IMR-90 (cell line): ENCODE results near the gene RND1. TPM values are rescaled to one million over a fixed set of nuclear protein-coding genes. Genes with fewer than 3 reads are reported as not detected.

Source experiments
- ATAC-seq: fragments of 200-7000 bp; cut with Tn5 transposase; 2 replicates; pipeline ENCODE4 v1.9.1; 2020; ENCODE audit warnings: low read depth, mild to moderate bottlenecking, moderate library complexity
- BruUV-seq: library from RNA; stranded (reverse); fragments of 400-500 nt; replicated peaks from 2 replicates; lab custom pipeline; 2021; lab: Mats Ljungman, UMichigan
- CTCF ChIA-PET: fragments of 300-600 bp; formaldehyde crosslinking; extraction: SDS; loops from one replicate; lab custom pipeline; 2021; ENCODE audit warnings: antibody characterized with exemption; lab: Yijun Ruan, JAX
- POLR2A ChIA-PET: fragments of 300-600 bp; sonication (Branson Sonifier 250); formaldehyde crosslinking; loops from one replicate; lab custom pipeline; 2022; ENCODE audit warnings: antibody characterized with exemption; ENCODE audit not compliant: unreplicated experiment; lab: Charles Lee
- DNase-seq: peaks from one replicate; pipeline ENCODE4 v3.0.0; 2013
- H2AFZ ChIP-seq: replicated peaks from 2 replicates; pipeline ENCODE3; 2013; ENCODE audit warnings: low read length, mild to moderate bottlenecking; ENCODE audit not compliant: poor library complexity
- H2AK5ac ChIP-seq: 2 replicates; pipeline ENCODE4 v1.6.1; 2013; ENCODE audit warnings: low read depth, low read length, inconsistent platforms
- H2AK9ac ChIP-seq: replicated peaks from 2 replicates; pipeline ENCODE3; 2013; ENCODE audit warnings: mild to moderate bottlenecking, low read depth, low read length, moderate library complexity; ENCODE audit not compliant: poor library complexity
- H2BK120ac ChIP-seq: 2 replicates; pipeline ENCODE4 v1.6.1; 2013; ENCODE audit warnings: low read depth, low read length, inconsistent platforms
- H2BK15ac ChIP-seq: 3 replicates; pipeline ENCODE4 v1.6.1; 2013; ENCODE audit warnings: low read depth, low read length, inconsistent platforms
- H2BK20ac ChIP-seq: 2 replicates; pipeline ENCODE4 v1.6.1; 2013; ENCODE audit warnings: low read depth, mild to moderate bottlenecking, inconsistent platforms, low read length, moderate library complexity
- H2BK5ac ChIP-seq: 2 replicates; pipeline ENCODE4 v1.6.1; 2013; ENCODE audit warnings: mild to moderate bottlenecking, low read depth, low read length, inconsistent platforms; ENCODE audit not compliant: poor library complexity, severe bottlenecking
- H3K14ac ChIP-seq: replicated peaks from 2 replicates; pipeline ENCODE4 v1.6.1; 2013; ENCODE audit warnings: low read depth, low read length, inconsistent platforms
- H3K18ac ChIP-seq: 2 replicates; pipeline ENCODE4 v1.6.1; 2013; ENCODE audit warnings: low read depth, low read length, control low read depth
- H3K23ac ChIP-seq: 2 replicates; pipeline ENCODE4 v1.6.1; 2013; ENCODE audit warnings: low read depth, low read length, inconsistent platforms
- H3K27ac ChIP-seq: 2 replicates; pipeline ENCODE4 v1.5.1; 2013; ENCODE audit warnings: mild to moderate bottlenecking, control low read depth, low read length; ENCODE audit not compliant: insufficient read depth
- H3K27me3 ChIP-seq: 2 replicates; pipeline ENCODE4 v1.6.1; 2013; ENCODE audit warnings: low read length; ENCODE audit not compliant: control insufficient read depth, insufficient read depth
- H3K36me3 ChIP-seq: 2 replicates; pipeline ENCODE4 v1.6.1; 2013; ENCODE audit warnings: low read length, mixed read lengths; ENCODE audit not compliant: control insufficient read depth, insufficient read depth
- H3K4ac ChIP-seq: 2 replicates; pipeline ENCODE4 v1.6.1; 2013; ENCODE audit warnings: low read depth, low read length, inconsistent platforms
- H3K4me1 ChIP-seq: 2 replicates; pipeline ENCODE4 v1.6.1; 2013; ENCODE audit warnings: low read length, mixed read lengths; ENCODE audit not compliant: control insufficient read depth, insufficient read depth
- H3K4me2 ChIP-seq: 2 replicates; pipeline ENCODE4 v1.6.1; 2013; ENCODE audit warnings: low read depth, mild to moderate bottlenecking, control low read depth, low read length, moderate library complexity
- H3K4me3 ChIP-seq: 2 replicates; pipeline ENCODE4 v1.5.1; 2013; ENCODE audit warnings: low read depth, mild to moderate bottlenecking, control low read depth, low read length, moderate library complexity; ENCODE audit not compliant: insufficient read depth
- H3K56ac ChIP-seq: 2 replicates; pipeline ENCODE4 v1.6.1; 2013; ENCODE audit warnings: low read length, inconsistent platforms; ENCODE audit not compliant: insufficient read depth; ENCODE audit errors: extremely low read depth
- H3K79me1 ChIP-seq, 2 experiments: 2 replicates each; pipeline ENCODE4 v1.6.1; 2013; ENCODE audit warnings: low read length in 2 of 2, inconsistent platforms in 1 of 2, low read depth in 1 of 2
- H3K9ac ChIP-seq: 2 replicates; pipeline ENCODE4 v1.6.1; 2013; ENCODE audit warnings: low read depth, low read length, control low read depth
- H3K9me1 ChIP-seq: 2 replicates; pipeline ENCODE4 v1.6.1; 2013; ENCODE audit warnings: low read length, inconsistent platforms; ENCODE audit not compliant: insufficient read depth
- H3K9me3 ChIP-seq: 2 replicates; pipeline ENCODE4 v1.6.1; 2013; ENCODE audit warnings: low read length; ENCODE audit not compliant: control insufficient read depth, insufficient read depth
- H4K20me1 ChIP-seq: 2 replicates; pipeline ENCODE4 v1.6.1; 2013; ENCODE audit warnings: low read length, inconsistent platforms; ENCODE audit not compliant: insufficient read depth
- H4K5ac ChIP-seq: 2 replicates; pipeline ENCODE4 v1.6.1; 2013; ENCODE audit warnings: mild to moderate bottlenecking, low read depth, low read length, control low read depth
- H4K8ac ChIP-seq, 2 experiments: 2 replicates each; pipeline ENCODE4 v1.6.1; 2013; ENCODE audit warnings: low read depth in 2 of 2, low read length in 2 of 2, control low read depth in 1 of 2, inconsistent platforms in 1 of 2
- H4K91ac ChIP-seq: 2 replicates; pipeline ENCODE4 v1.6.1; 2013; ENCODE audit warnings: low read depth, low read length, inconsistent platforms; ENCODE audit not compliant: insufficient read depth
- CHD1 ChIP-seq: IDR thresholded peaks from 2 replicates; pipeline ENCODE4 v1.6.1; 2012; ENCODE audit warnings: low read depth, low read length, improper control_type of control experiment
- MAFK ChIP-seq: IDR thresholded peaks from 2 replicates; pipeline ENCODE4 v1.6.1; 2012; ENCODE audit warnings: low read depth, low read length, improper control_type of control experiment
- MXI1 ChIP-seq: IDR thresholded peaks from 2 replicates; pipeline ENCODE4 v1.6.1; 2012; ENCODE audit warnings: low read depth, mild to moderate bottlenecking, low read length, moderate library complexity, borderline replicate concordance
- RFX5 ChIP-seq: IDR thresholded peaks from 2 replicates; pipeline ENCODE4 v1.8.0; 2012; ENCODE audit warnings: low read depth, mild to moderate bottlenecking, low read length, moderate library complexity
- WGBS, 2 experiments: methylation state at CpG; one replicate each; pipeline versions ENCODE4 v1.1.5 to v1.1.7; 2013; ENCODE audit warnings: missing lambda C conversion rate in 2 of 2; ENCODE audit not compliant: insufficient read length in 1 of 2; ENCODE audit errors: extremely low coverage in 2 of 2; 5-methylcytosine and 5-hydroxymethylcytosine counted together
- dilution Hi-C: fragments of 300-500 bp; cut with HindIII; formaldehyde crosslinking; loops from one replicate; pipeline ENCODE4 v1.14.3; 2018; ENCODE audit warnings: low sequenced_read_pairs; ENCODE audit not compliant: unreplicated experiment
- in situ Hi-C: fragments of 300-500 bp; cut with MboI; formaldehyde crosslinking; loops from 3 replicates; pipeline ENCODE4 v1.14.3; 2019; ENCODE audit warnings: low sequenced_read_pairs, inconsistent platforms, mixed read lengths
- intact Hi-C: fragments of 100-400 bp; cut with micrococcal nuclease; formaldehyde crosslinking; loops from 2 replicates; pipeline ENCODE4 v1.10.0; 2022
- polyA plus RNA-seq, 3 experiments: library from polyadenylated mRNA; depleted of rRNA; stranded (reverse); fragments of >200 nt; gene quantifications; 2 replicates each; pipeline ENCODE4 v1.2.3, GENCODE V29; 2012; ENCODE audit warnings: low replicate concordance in 1 of 3
- total RNA-seq: library from RNA; depleted of rRNA; stranded (reverse); fragments of >200 nt; gene quantifications from 2 replicates; pipeline ENCODE4 v1.2.3, GENCODE V29; 2012
- TF ChIP-seq, protein P1 (sequence below): fragments of 150-350 bp; IDR thresholded peaks from 2 replicates; pipeline ENCODE4 v1.6.1; 2016; ENCODE audit warnings: low read depth, mild to moderate bottlenecking, low read length, moderate library complexity, borderline replicate concordance

RND1 gene
- total and polyA plus RNA-seq, 2 of the 4 experiments (the other 2 are of a cell fraction): under 0.01 to 0.21 TPM

DNA sequence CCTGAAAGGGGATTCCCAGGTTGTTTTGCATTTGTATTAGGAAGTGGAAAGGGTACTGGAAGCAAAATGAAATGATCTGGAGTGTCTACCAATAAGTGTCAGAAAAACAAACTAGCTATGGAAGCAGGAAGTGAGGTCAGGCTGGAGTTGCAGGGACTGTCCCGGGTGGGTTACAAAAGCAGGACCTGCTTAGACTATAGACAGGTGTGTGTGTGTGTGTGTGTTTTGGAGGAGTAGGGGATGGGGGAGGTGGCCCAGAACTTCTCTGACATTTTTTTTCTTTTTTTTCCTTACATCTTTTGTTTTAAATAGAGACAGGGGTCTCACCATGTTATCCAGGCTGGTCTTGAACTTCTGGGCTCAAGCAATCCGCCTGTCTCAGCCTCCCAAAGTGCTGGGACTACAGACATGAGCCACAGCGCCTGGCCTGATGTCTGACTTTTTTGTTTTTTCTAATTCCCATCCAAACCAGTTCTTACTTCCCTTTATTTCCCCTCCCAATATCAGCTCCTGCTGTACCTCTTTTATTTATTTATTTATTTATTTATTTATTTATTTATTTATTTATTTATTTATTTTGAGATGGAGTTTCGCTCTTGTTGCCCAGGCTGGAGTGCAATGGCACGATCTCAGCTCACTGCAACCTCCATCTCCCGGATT, 512 bp upstream of the RND1 start:
- ATAC-seq: peak; percentile 21

More for the DNA sequence above, 512 bp upstream of the RND1 start:
- ChIA-PET POLR2A (interaction anchor here (0.5 to 0.6 kb wide), 2 partner anchors 12 to 653 kb away, joined by 3 read pairs; no protein-coding TSS in a partner anchor), CTCF (interaction anchor here (2.2 kb wide), 1 partner anchor 13 kb away, joined by 6 read pairs; no protein-coding TSS in a partner anchor)
- TF ChIP-seq RFX5: no peak
- no peak for TF ChIP-seq MAFK
- TF ChIP-seq MXI1: no peak
- TF ChIP-seq CHD1: no peak
- TF ChIP-seq, protein P1, sequence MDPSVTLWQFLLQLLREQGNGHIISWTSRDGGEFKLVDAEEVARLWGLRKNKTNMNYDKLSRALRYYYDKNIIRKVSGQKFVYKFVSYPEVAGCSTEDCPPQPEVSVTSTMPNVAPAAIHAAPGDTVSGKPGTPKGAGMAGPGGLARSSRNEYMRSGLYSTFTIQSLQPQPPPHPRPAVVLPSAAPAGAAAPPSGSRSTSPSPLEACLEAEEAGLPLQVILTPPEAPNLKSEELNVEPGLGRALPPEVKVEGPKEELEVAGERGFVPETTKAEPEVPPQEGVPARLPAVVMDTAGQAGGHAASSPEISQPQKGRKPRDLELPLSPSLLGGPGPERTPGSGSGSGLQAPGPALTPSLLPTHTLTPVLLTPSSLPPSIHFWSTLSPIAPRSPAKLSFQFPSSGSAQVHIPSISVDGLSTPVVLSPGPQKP: no peak
- 80% methylated on average over 1 of the region's 6 CpGs; no CpG with 5 or more reads in 1 of the 2 experiments for WGBS, 2 experiments
- Histone ChIP-seq H3K9me3 (no peaks in the 10 kb centered on the region), H3K14ac (0 out of 2 replicates have a peak overlapping the region, but pooled peaks have one; percentile 45), H3K79me1 (no peaks in the 10 kb centered on the region), H2AK5ac (no peak overlapping the region), H3K18ac (peak overlapping the region; percentile 10; the same call in 1 of the 2 replicates), H3K4ac (peak overlapping the region; percentile 7; the same call in 1 of the 2 replicates), H3K56ac (no peak overlapping the region), H2BK20ac (no peak overlapping the region), H3K4me3 (peak overlapping the region; percentile 19; the same call in 1 of the 2 replicates), H4K20me1 (no peaks in the 10 kb centered on the region; the same call in 1 of the 2 replicates), H2BK15ac (no peak overlapping the region), H4K5ac (peak overlapping the region; percentile 43), H2AFZ (peak overlapping the region; percentile 75), H2BK120ac (no peak overlapping the region), H4K8ac (peak overlapping the region; percentile 67 to 89), H3K27me3 (peaks cover 41% of the 10 kb centered on the region), H4K91ac (peak overlapping the region; percentile 27; the same call in 1 of the 2 replicates), H3K9ac (no peak overlapping the region), H3K4me1 (no peaks in the 10 kb centered on the region), H3K36me3 (no peaks in the 10 kb centered on the region), H2AK9ac (peak overlapping the region; percentile 2), H3K27ac (no peak overlapping the region), H3K4me2 (peak overlapping the region; percentile 84), H3K23ac (no peak overlapping the region), H3K9me1 (0 out of 2 replicates have a peak, but pooled peaks cover 5% of the 10 kb centered on the region), H2BK5ac (no peak overlapping the region)
- no TSS peak for BruUV-seq
- intact Hi-C loops: no loop called here
- no peak for DNase-seq
- dilution Hi-C loops: no loop called here
- in situ Hi-C loops: no loop called here
